Measurements from ENCODE around the gene P4HB.

P4HB gene

GRCh38 chr17:81867991-81868673 is 7.8 kb upstream of the P4HB start:
- H3K27me3 ChIP-seq (ENCODE audit: insufficient read depth, poor library complexity, severe bottlenecking) = no peaks in the 10 kb centered on the region
- peak in 1 of 2 experiments; percentile 35 for DNase-seq (ENCODE audit: low read depth in 1 of 2, low spot score in 1 of 2)
- H3K27ac ChIP-seq (replicated peaks) = peak overlapping the region; percentile 93
- H3K4me3 ChIP-seq (replicated peaks; ENCODE audit: insufficient read depth, low read length) = no peak overlapping the region
- no peak for TF ChIP-seq GABPA (IDR thresholded peaks at IDR 0.05; ENCODE audit: low read depth)
- peak; percentile 81 for TF ChIP-seq POLR2AphosphoS5 (IDR thresholded peaks at IDR 0.05; ENCODE audit: low read depth)
- no peak for TF ChIP-seq SPI1 (IDR thresholded peaks at IDR 0.05; ENCODE audit: borderline replicate concordance, low read depth)

GRCh38 chr17:81867170-81867990 is 7.0 kb upstream of the P4HB start:
- Histone ChIP-seq H3K4me3 (replicated peaks; ENCODE audit: insufficient read depth, low read length) (no peak overlapping the region), H3K27ac (replicated peaks) (peak overlapping the region; percentile 93)
- no peak for TF ChIP-seq CTCF (IDR thresholded peaks at IDR 0.05; ENCODE audit: insufficient read depth, low read length)
- TF ChIP-seq POLR2AphosphoS5 (IDR thresholded peaks at IDR 0.05; ENCODE audit: low read depth) = peak; percentile 97
- peak; percentile 40; the same call in 1 of the 2 replicates for TF ChIP-seq SPI1 (IDR thresholded peaks at IDR 0.05; ENCODE audit: borderline replicate concordance, low read depth)

GRCh38 chr17:81866440-81867169 is 6.3 kb upstream of the P4HB start:
- TF ChIP-seq SPI1 (IDR thresholded peaks at IDR 0.05; ENCODE audit: borderline replicate concordance, low read depth) = no peak
- no peak for TF ChIP-seq POLR2AphosphoS5 (IDR thresholded peaks at IDR 0.05; ENCODE audit: low read depth)
- TF ChIP-seq GABPA (IDR thresholded peaks at IDR 0.05; ENCODE audit: low read depth) = no peak
- no peak for TF ChIP-seq CTCF (IDR thresholded peaks at IDR 0.05; ENCODE audit: insufficient read depth, low read length)
- no peak for TF ChIP-seq REST (IDR thresholded peaks at IDR 0.05; ENCODE audit: insufficient replicate concordance, low read depth)
- Histone ChIP-seq H3K27ac (replicated peaks) (peak overlapping the region; percentile 93), H3K27me3 (ENCODE audit: insufficient read depth, poor library complexity, severe bottlenecking) (no peaks in the 10 kb centered on the region), H3K4me3 (replicated peaks; ENCODE audit: insufficient read depth, low read length) (no peak overlapping the region)
- DNase-seq (ENCODE audit: low read depth in 1 of 2, low spot score in 1 of 2) = peak in 1 of 2 experiments; percentile 25

More at GRCh38 chr17:81867170-81867990, 7.0 kb upstream of the P4HB start:
- DNase-seq (ENCODE audit: low read depth in 1 of 2, low spot score in 1 of 2) = peak in 1 of 2 experiments; percentile 82
- H3K27me3 ChIP-seq (ENCODE audit: insufficient read depth, poor library complexity, severe bottlenecking) = no peaks in the 10 kb centered on the region

- peak; percentile 52 for TF ChIP-seq POLR2AphosphoS5 (IDR thresholded peaks at IDR 0.05; ENCODE audit: low read depth)
- no peak for TF ChIP-seq SPI1 (IDR thresholded peaks at IDR 0.05; ENCODE audit: borderline replicate concordance, low read depth)
- no peak for TF ChIP-seq REST (IDR thresholded peaks at IDR 0.05; ENCODE audit: insufficient replicate concordance, low read depth)
- no peak for DNase-seq (ENCODE audit: low read depth in 1 of 2, low spot score in 1 of 2)
- no peak overlapping the region for H3K4me3 ChIP-seq (replicated peaks; ENCODE audit: insufficient read depth, low read length)
- no peaks in the 10 kb centered on the region for H3K27me3 ChIP-seq (ENCODE audit: insufficient read depth, poor library complexity, severe bottlenecking)
- peak overlapping the region; percentile 93 for H3K27ac ChIP-seq (replicated peaks)
Measured at GRCh38 chr17:81865733-81866439, 5.6 kb upstream of the P4HB start.

Measured in HL-60 (cell line).